OCI-LY3 (cell line): ENCODE results near the gene LY6G6C.

Experiments used
- H2AFZ ChIP-seq: fragments of 200-600, 300-600 bp; shearing (Covaris generic); 2 replicates; pipeline ENCODE4 v1.6.0; 2014; ENCODE audit warnings: antibody characterized with exemption, low read depth, low read length
- H3K27ac ChIP-seq: fragments of 200-600, 300-600 bp; sonication (generic); 2 replicates; pipeline ENCODE4 v1.5.1; 2014; ENCODE audit warnings: mild to moderate bottlenecking, low read length, moderate library complexity, mixed read lengths
- H3K27me3 ChIP-seq: fragments of 200-600, 300-600 bp; sonication (generic); 2 replicates; pipeline ENCODE4 v1.6.1; 2014; ENCODE audit warnings: low read depth, low read length, mixed read lengths
- H3K36me3 ChIP-seq: fragments of 200-600, 300-600 bp; sonication (generic); replicated peaks from 2 replicates; pipeline ENCODE3; 2014; ENCODE audit warnings: low read depth, low read length, mixed read lengths
- H3K4me1 ChIP-seq: fragments of 300-600, 200-600 bp; sonication (generic); 2 replicates; pipeline ENCODE4 v1.6.1; 2014; ENCODE audit warnings: low read length, mixed read lengths
- H3K4me2 ChIP-seq: fragments of 200-600, 300-600 bp; sonication (generic); 2 replicates; pipeline ENCODE4 v1.6.1; 2014; ENCODE audit warnings: low read length, mixed read lengths
- H3K4me3 ChIP-seq: fragments of 300-600, 200-600 bp; sonication (generic); 2 replicates; pipeline ENCODE4 v1.5.1; 2014; ENCODE audit warnings: antibody characterized with exemption, mild to moderate bottlenecking, low read length, moderate library complexity
- H3K79me2 ChIP-seq: fragments of 300-600, 200-600 bp; shearing (Covaris generic); 2 replicates; pipeline ENCODE4 v1.6.1; 2014; ENCODE audit warnings: mild to moderate bottlenecking, low read length, mixed read lengths
- H3K9ac ChIP-seq: fragments of 300-600, 200-600 bp; shearing (Covaris generic); 2 replicates; pipeline ENCODE4 v1.6.0; 2014; ENCODE audit warnings: mild to moderate bottlenecking, low read length, moderate library complexity
- H3K9me3 ChIP-seq: fragments of 200-600, 300-600 bp; shearing (Covaris generic); 2 replicates; pipeline ENCODE4 v1.6.1; 2014; ENCODE audit warnings: low read length, mixed read lengths; ENCODE audit not compliant: insufficient read depth
- H4K20me1 ChIP-seq: fragments of 200-600, 300-600 bp; sonication (generic); 2 replicates; pipeline ENCODE4 v1.6.1; 2016; ENCODE audit warnings: low read length, mixed read lengths; ENCODE audit not compliant: insufficient read depth
- CTCF ChIP-seq: fragments of 200-600, 300-600 bp; sonication (generic); IDR thresholded peaks from 2 replicates; pipeline ENCODE4 v1.5.1; 2014; ENCODE audit warnings: antibody characterized with exemption, low read length, low read depth
- EZH2phosphoT487 ChIP-seq: fragments of 200-600 bp; shearing (Covaris generic); IDR thresholded peaks from 2 replicates; pipeline ENCODE4 v1.6.1; 2018; ENCODE audit warnings: antibody characterized with exemption, mixed run types, low read depth

The LY6G6C gene

GRCh38 chr6:31741815-31742214 is 20.3 kb upstream of the LY6G6C start:
- no peak overlapping the region for H3K4me3 ChIP-seq
- H3K4me2 ChIP-seq, result no peak overlapping the region
- no peaks in the 10 kb centered on the region for H4K20me1 ChIP-seq
- no peaks in the 10 kb centered on the region for H3K9me3 ChIP-seq
- H3K36me3 ChIP-seq, result peaks cover 26% of the 10 kb centered on the region
- peaks cover 28% of the 10 kb centered on the region for H3K4me1 ChIP-seq
- H3K79me2 ChIP-seq, result peaks cover 17% of the 10 kb centered on the region
- H3K27me3 ChIP-seq, result no peaks in the 10 kb centered on the region
- no peak for TF ChIP-seq CTCF
- TF ChIP-seq EZH2phosphoT487, result no peak
- H3K9ac ChIP-seq, result no peak overlapping the region
- H3K27ac ChIP-seq, result no peak overlapping the region
- H2AFZ ChIP-seq, result no peak overlapping the region

GRCh38 chr6:31740397-31741223 is 19.1 kb upstream of the LY6G6C start:
- Histone ChIP-seq H2AFZ (no peak overlapping the region), H3K27me3 (no peaks in the 10 kb centered on the region), H3K79me2 (peaks cover 30% of the 10 kb centered on the region), H3K9me3 (no peaks in the 10 kb centered on the region), H3K4me3 (peak overlapping the region; percentile 98), H3K36me3 (peaks cover 26% of the 10 kb centered on the region), H3K27ac (peak overlapping the region; percentile 81), H3K9ac (peak overlapping the region; percentile 98), H4K20me1 (no peaks in the 10 kb centered on the region), H3K4me2 (peak overlapping the region; percentile 81), H3K4me1 (peaks cover 31% of the 10 kb centered on the region)
- TF ChIP-seq EZH2phosphoT487 (no peak), CTCF (no peak)

- peaks cover 37% of the 10 kb centered on the region for H3K79me2 ChIP-seq
- H2AFZ ChIP-seq, result no peak within 1 kb of the TSS
- H3K27me3 ChIP-seq, result no peaks in the 10 kb centered on the region
- peak within 1 kb of the TSS; percentile 98 for H3K4me3 ChIP-seq
- peak within 1 kb of the TSS; percentile 98 for H3K9ac ChIP-seq
- H4K20me1 ChIP-seq, result no peaks in the 10 kb centered on the region
- H3K36me3 ChIP-seq, result peaks cover 26% of the 10 kb centered on the region
- TF ChIP-seq EZH2phosphoT487 (no peak), CTCF (no peak)
- H3K9me3 ChIP-seq, result no peaks in the 10 kb centered on the region
- peaks cover 31% of the 10 kb centered on the region for H3K4me1 ChIP-seq
- H3K4me2 ChIP-seq, result peak within 1 kb of the TSS; percentile 98
- peak within 1 kb of the TSS; percentile 98 for H3K27ac ChIP-seq
Measured at GRCh38 chr6:31739639-31740396, 18.3 kb upstream of the LY6G6C start, which contains the start of gene MSH5. Gene MSH5 (plus strand): TSS chr6:31740005. CDS start chr6:31740467, 462 bp downstream.
